ENCODE measurements around the gene NHSL1.

- TF ChIP-seq CTCF (IDR thresholded peaks at IDR 0.05), result no peak
- no peak for TF ChIP-seq POLR2A (IDR thresholded peaks at IDR 0.05)
These were observed 111.5 kb downstream of the NHSL1 start for GRCh38 chr6:138387577-138388368.
